Testis (tissue), 3 donors: Measurements from ENCODE around the gene ADAM33. TPM values are rescaled to one million over a fixed set of nuclear protein-coding genes. Genes with fewer than 3 reads are reported as not detected.

Experiments used
- DNase-seq: peaks from one replicate; pipeline ENCODE4 v3.0.0-alpha.2; 2019
- H3K27ac ChIP-seq, 2 donors: fragments of 200-600 bp; sonication (generic); one replicate each; pipeline ENCODE4 v1.5.1; 2019
- H3K27me3 ChIP-seq: fragments of 200-600 bp; sonication (generic); one replicate; pipeline ENCODE4 v1.5.1; 2019
- H3K36me3 ChIP-seq: fragments of 200-600 bp; sonication (generic); one replicate; pipeline ENCODE4 v1.5.1; 2017; ENCODE audit warnings: low read depth; ENCODE audit errors: missing control alignments
- H3K4me1 ChIP-seq: fragments of 200-600 bp; sonication (generic); one replicate; pipeline ENCODE4 v1.5.1; 2019
- H3K4me3 ChIP-seq, 2 donors: fragments of 200-600 bp; sonication (generic); one replicate each; pipeline ENCODE4 v1.5.1; 2017 to 2019
- H3K9me3 ChIP-seq: fragments of 200-600 bp; sonication (generic); one replicate; pipeline ENCODE4 v1.5.1; 2017
- POLR2A ChIP-seq: fragments of 450-650 bp; IDR thresholded peaks from one replicate; pipeline ENCODE4 v1.6.1; 2017; ENCODE audit warnings: antibody characterized with exemption, mild to moderate bottlenecking, moderate library complexity
- WGBS, 2 donors: methylation state at CpG; one replicate each; pipeline ENCODE4 v1.1.5; 2018; 5-methylcytosine and 5-hydroxymethylcytosine counted together
- intact Hi-C: fragments of 100-400 bp; cut with DNase I; formaldehyde crosslinking; loops from one replicate; pipeline ENCODE4 v1.15.1; 2023; ENCODE audit warnings: low total_unique reads
- polyA plus RNA-seq: library from polyadenylated mRNA; stranded (reverse); fragments of 350-450 nt; fragmentation: Illumina TruSeq; extraction: RNeasy Lipid Tissue Mini Kit (QIAGEN cat#74804); gene quantifications from one replicate; pipeline ENCODE4 v1.2.3, GENCODE V29; 2014; ENCODE audit warnings: low read depth, low replicate concordance; ENCODE audit not compliant: insufficient read depth
- total RNA-seq, 2 donors: library from RNA; depleted of rRNA; stranded (reverse); fragments of >200 nt; gene quantifications; one replicate each; pipeline ENCODE4 v1.2.3, GENCODE V29; 2016
- TF ChIP-seq, protein P1 (sequence below), 3 experiments: fragments of 450-650 bp in 2 of 3; fragments of 200-600 bp in 1 of 3; sonication (generic) in 1 of 3; IDR thresholded peaks; one replicate each; pipeline ENCODE4 v1.5.1; 2016 to 2019; ENCODE audit warnings: antibody characterized with exemption in 3 of 3, mild to moderate bottlenecking in 2 of 3, moderate library complexity in 1 of 3

Gene ADAM33
- total and polyA plus RNA-seq, 3 donors from 2014 or later: 25.5 to 61.1 (median 35.4) TPM

DNA sequence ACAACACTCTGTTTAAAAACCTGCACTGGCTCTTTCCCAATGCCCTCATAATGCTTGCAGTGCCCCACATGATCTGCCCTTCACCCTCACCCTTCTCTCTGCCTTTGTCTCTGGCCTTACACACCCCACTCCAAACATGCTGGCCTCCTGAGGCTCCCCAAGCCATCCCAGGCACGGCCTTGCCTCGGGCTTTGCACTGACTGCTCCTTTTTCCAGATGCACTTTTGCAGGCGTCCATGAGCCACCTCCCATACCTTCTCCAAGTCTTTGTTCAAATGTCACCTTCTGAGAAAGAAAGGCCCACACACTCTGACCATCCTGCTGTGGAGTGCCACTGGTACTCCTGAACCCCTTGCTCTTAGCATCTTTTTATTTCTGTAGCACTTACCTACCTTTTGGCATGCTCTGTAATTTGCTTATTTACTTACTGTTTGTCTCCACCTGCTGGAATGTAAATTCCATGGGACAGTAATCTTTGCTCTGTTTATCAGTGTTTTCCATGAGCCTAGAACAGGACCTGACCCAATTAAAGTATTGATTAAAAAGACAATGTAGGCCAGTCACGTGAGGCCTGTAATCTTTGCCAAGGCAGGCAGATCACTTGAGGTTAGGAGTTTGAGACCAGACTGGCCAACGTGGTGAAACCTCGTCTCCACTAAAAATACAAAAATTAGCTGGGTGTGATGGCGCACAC lies 49.4 kb downstream of the ADAM33 start:
- 87 to 88% methylated on average over 7 of the region's 7 CpGs for WGBS, 2 donors
- no peaks in the 10 kb centered on the region for H3K36me3 ChIP-seq
- intact Hi-C loops: no loop called here

DNA sequence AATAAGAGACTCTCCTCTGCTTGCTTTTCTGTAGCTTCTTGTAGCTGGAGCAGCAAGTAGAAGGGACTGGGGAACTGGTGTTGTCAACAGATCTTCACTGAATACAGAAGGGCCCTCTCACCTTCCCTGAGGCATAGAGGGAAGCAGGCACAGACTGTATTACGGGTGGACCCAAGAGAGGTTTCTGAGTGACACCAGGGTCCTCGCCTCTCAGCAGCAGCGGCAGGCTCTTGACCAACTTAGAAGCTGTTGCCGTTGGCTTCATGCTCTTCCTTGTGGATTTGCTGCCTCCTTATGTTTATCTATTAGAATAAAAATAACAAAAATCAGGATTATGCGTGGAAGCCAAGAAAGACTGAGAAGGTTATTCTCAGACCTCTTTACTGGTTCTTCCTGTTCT lies 50.3 kb downstream of the ADAM33 start:
- intact Hi-C loops: no loop called here

More for the DNA sequence above, 49.4 kb downstream of the ADAM33 start:
- H3K27me3 ChIP-seq: no peaks in the 10 kb centered on the region
- no peak overlapping the region for H3K27ac ChIP-seq
- no peak for DNase-seq
- H3K9me3 ChIP-seq: no peaks in the 10 kb centered on the region
- TF ChIP-seq, protein P1, sequence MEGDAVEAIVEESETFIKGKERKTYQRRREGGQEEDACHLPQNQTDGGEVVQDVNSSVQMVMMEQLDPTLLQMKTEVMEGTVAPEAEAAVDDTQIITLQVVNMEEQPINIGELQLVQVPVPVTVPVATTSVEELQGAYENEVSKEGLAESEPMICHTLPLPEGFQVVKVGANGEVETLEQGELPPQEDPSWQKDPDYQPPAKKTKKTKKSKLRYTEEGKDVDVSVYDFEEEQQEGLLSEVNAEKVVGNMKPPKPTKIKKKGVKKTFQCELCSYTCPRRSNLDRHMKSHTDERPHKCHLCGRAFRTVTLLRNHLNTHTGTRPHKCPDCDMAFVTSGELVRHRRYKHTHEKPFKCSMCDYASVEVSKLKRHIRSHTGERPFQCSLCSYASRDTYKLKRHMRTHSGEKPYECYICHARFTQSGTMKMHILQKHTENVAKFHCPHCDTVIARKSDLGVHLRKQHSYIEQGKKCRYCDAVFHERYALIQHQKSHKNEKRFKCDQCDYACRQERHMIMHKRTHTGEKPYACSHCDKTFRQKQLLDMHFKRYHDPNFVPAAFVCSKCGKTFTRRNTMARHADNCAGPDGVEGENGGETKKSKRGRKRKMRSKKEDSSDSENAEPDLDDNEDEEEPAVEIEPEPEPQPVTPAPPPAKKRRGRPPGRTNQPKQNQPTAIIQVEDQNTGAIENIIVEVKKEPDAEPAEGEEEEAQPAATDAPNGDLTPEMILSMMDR (IDR thresholded peaks at IDR 0.05): no peak
- TF ChIP-seq POLR2A: no peak
- H3K4me3 ChIP-seq: no peak overlapping the region
- no peaks in the 10 kb centered on the region for H3K4me1 ChIP-seq

DNA sequence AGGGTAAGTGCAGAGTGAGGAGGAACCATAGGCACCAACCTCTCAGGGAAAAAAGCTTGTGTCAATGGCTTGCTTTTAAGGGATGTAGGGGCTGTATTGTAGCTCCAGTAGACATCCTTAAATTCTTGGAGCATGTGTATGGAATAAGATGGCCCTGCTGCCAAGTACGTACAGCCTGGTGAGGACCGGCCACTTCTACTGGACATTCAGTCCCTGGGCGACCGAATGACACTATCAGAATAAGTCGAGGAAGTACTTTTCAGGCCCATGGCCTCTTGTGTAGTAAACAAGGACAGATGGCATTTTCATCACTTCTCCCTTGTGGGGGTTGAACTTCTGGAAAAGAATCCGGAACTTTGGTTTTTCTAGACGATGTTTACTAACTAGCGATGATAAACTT lies 51.4 kb downstream of the ADAM33 start:
- Histone ChIP-seq H3K9me3 (no peaks in the 10 kb centered on the region), H3K36me3 (no peaks in the 10 kb centered on the region), H3K27ac (no peak overlapping the region), H3K4me1 (no peaks in the 10 kb centered on the region), H3K27me3 (no peaks in the 10 kb centered on the region), H3K4me3 (no peak overlapping the region)
- no peak for DNase-seq
- TF ChIP-seq POLR2A: no peak
- TF ChIP-seq, protein P1 (IDR thresholded peaks at IDR 0.05): no peak
- intact Hi-C loops: no loop called here
- WGBS, 2 donors: 93 to 94% methylated on average over 7 to 8 of the region's 8 CpGs

More for the DNA sequence above, 50.3 kb downstream of the ADAM33 start:
- H3K27me3 ChIP-seq: no peaks in the 10 kb centered on the region
- no peaks in the 10 kb centered on the region for H3K4me1 ChIP-seq
- no peaks in the 10 kb centered on the region for H3K9me3 ChIP-seq
- DNase-seq: no peak
- H3K4me3 ChIP-seq: no peak overlapping the region
- no peaks in the 10 kb centered on the region for H3K36me3 ChIP-seq
- H3K27ac ChIP-seq: no peak overlapping the region
- no peak for TF ChIP-seq POLR2A
- TF ChIP-seq, protein P1 (IDR thresholded peaks at IDR 0.05): no peak
- 74 to 87% methylated on average over 5 of the region's 5 CpGs for WGBS, 2 donors

DNA sequence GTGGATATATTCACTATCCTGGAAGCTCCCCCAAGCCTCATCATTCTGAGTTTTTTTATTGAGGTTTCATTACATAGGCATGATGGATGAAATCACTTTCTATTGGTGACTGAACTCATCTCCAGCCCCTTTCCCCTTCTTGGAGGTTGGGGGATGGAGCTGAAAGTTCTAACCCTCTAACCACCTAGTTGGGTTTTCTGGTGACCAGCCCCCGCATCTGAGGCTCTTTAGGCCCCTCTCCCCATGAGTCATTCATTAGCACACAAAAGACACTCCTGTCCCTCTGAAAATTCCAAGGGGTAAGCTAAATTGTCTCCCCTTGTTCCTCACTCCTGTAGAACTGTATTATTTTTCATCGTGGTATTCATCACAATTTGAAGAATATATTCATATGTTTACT lies 51.9 kb downstream of the ADAM33 start:
- intact Hi-C loops: no loop called here

More for the DNA sequence above, 51.9 kb downstream of the ADAM33 start:
- H3K36me3 ChIP-seq: no peaks in the 10 kb centered on the region
- no peak for TF ChIP-seq POLR2A
- TF ChIP-seq, protein P1 (IDR thresholded peaks at IDR 0.05): no peak
- no peaks in the 10 kb centered on the region for H3K4me1 ChIP-seq
- no peak overlapping the region for H3K4me3 ChIP-seq
- no peaks in the 10 kb centered on the region for H3K27me3 ChIP-seq
- WGBS, 2 donors: 80 to 85% methylated on average over 2 of the region's 2 CpGs
- DNase-seq: no peak
- no peak overlapping the region for H3K27ac ChIP-seq
- no peaks in the 10 kb centered on the region for H3K9me3 ChIP-seq
